ENCODE data around the gene CALR.

DNA sequence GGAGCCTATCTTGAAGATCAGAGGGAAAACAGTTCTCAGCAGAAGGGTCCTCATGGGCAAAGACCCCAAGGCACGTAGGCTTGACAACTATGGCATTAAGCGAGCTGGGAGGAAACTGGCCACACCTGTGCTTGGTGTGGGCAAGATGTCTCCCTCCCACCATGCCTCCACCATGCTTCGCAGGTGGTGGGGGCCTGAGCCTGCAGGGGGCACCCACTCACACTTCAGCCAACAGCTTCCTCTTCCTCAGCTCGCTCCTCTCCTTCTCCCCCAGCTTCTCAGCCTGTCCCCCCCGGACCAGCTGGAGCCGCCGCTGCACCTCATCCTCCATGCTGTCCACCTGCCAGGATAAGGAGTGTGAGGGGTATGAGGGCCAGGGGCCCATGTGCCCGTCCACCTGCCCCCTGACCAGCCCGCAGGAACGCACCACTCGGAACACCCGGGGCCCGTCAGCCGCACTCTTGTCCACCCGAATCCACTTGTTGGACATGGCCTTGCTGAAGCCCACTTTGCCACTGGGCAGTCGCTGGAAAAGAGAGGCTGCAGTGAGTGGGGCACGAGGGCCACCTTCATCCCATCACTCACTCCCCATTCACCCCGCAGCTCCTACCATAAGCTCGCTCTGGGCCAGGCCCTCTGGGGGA is 8.3 kb upstream of the CALR start:
- TF ChIP-seq, protein P1, sequence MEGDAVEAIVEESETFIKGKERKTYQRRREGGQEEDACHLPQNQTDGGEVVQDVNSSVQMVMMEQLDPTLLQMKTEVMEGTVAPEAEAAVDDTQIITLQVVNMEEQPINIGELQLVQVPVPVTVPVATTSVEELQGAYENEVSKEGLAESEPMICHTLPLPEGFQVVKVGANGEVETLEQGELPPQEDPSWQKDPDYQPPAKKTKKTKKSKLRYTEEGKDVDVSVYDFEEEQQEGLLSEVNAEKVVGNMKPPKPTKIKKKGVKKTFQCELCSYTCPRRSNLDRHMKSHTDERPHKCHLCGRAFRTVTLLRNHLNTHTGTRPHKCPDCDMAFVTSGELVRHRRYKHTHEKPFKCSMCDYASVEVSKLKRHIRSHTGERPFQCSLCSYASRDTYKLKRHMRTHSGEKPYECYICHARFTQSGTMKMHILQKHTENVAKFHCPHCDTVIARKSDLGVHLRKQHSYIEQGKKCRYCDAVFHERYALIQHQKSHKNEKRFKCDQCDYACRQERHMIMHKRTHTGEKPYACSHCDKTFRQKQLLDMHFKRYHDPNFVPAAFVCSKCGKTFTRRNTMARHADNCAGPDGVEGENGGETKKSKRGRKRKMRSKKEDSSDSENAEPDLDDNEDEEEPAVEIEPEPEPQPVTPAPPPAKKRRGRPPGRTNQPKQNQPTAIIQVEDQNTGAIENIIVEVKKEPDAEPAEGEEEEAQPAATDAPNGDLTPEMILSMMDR (IDR thresholded peaks at IDR 0.05; ENCODE audit: low read length), result no peak
- no peak for TF ChIP-seq EZH2 (IDR thresholded peaks at IDR 0.05; ENCODE audit: borderline replicate concordance, low read length)
